HG02610 (cell line): ENCODE data around the gene TXNRD2.

Experiments
- ATAC-seq: cut with Tn5 transposase; IDR thresholded peaks from one replicate; pipeline ENCODE4 v1.9.1; 2021; ENCODE audit warnings: mild to moderate bottlenecking, moderate library complexity; ENCODE audit not compliant: unreplicated experiment

TXNRD2 gene

GRCh38 chr22:19967850-19968449 is 26.3 kb upstream of the TXNRD2 start:
- ATAC-seq: no peak

DNA sequence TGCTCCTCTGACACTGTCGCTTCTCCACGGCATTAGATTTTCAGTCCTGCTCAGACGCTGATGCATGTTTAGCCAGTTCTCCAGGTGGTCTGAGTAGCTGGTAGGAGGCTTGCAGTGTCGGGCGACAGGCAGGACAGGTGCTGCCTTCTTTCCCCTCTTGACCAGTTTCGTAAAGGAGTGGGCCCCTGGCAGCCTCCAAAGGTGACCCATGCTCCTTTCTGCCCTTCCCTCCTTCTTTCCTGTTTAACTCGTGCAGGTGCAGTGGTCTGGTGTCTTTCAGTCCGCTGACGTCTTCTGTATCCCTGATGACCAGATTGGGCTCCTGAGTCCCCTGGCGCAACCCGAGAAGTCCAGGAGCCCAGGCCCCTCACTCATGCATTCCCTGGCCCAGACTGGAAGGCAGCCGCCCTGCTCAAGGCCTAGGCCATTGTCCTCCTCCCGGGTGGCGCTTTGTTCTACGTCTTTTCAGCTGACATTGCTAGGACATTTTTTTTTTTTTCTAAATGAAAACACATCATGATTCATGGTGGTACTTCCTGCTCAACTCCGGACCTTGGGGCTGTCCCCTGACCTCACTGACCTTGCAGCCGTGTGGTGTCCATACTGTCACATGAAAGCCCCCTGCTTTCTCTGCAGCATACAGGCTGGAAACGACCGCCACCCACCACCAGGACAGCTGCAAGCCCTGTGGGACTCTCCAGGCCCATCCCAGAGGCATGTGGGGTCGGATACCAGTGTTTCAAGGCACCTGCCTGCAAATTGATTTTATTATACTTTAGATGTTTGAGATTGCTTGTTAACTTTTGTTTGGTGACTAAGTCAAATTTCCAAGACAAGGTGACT is 25.5 kb upstream of the TXNRD2 start:
- ATAC-seq: no peak

- ATAC-seq: no peak
Observed at GRCh38 chr22:19965771-19966709, 24.4 kb upstream of the TXNRD2 start.

GRCh38 chr22:19964701-19965386 is 23.2 kb upstream of the TXNRD2 start:
- no peak for ATAC-seq

DNA sequence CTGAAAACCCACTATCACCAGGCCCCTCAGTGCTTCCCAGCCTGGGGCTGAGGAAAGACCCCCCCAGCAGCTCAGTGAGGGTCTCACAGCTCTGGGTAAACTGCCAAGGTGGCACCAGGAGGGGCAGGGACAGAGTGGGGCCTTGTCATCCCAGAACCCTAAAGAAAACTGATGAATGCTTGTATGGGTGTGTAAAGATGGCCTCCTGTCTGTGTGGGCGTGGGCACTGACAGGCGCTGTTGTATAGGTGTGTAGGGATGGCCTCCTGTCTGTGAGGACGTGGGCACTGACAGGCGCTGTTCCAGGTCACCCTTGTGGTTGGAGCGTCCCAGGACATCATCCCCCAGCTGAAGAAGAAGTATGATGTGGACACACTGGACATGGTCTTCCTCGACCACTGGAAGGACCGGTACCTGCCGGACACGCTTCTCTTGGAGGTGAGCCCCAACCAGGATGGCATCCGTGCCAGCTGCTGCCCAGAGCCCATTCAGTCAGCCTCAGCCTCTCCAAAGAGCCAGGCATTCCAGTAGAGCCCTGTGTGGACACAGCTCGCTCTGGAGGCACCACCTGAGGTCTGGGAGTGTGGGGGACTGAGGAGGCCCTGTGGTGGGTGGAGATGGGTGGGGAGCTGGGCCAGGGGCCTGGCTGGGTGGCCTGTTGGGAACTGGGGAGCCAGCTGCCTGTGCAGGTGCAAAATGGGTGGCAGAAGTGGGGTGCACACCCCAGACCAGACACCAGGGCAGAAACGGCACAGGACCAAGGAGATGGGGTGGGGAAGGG is 22.4 kb upstream of the TXNRD2 start:
- ATAC-seq: no peak

GRCh38 chr22:19962909-19963806 is 21.5 kb upstream of the TXNRD2 start:
- ATAC-seq: no peak

GRCh38 chr22:19962246-19962908 is 20.8 kb upstream of the TXNRD2 start:
- no peak for ATAC-seq

- no peak for ATAC-seq
Observed at GRCh38 chr22:19961868-19962245, 20.2 kb upstream of the TXNRD2 start.

- no peak for ATAC-seq
Observed at GRCh38 chr22:19961201-19961580, 19.6 kb upstream of the TXNRD2 start.

- no peak for ATAC-seq
Observed at GRCh38 chr22:19960491-19961200, 19.0 kb upstream of the TXNRD2 start.

DNA sequence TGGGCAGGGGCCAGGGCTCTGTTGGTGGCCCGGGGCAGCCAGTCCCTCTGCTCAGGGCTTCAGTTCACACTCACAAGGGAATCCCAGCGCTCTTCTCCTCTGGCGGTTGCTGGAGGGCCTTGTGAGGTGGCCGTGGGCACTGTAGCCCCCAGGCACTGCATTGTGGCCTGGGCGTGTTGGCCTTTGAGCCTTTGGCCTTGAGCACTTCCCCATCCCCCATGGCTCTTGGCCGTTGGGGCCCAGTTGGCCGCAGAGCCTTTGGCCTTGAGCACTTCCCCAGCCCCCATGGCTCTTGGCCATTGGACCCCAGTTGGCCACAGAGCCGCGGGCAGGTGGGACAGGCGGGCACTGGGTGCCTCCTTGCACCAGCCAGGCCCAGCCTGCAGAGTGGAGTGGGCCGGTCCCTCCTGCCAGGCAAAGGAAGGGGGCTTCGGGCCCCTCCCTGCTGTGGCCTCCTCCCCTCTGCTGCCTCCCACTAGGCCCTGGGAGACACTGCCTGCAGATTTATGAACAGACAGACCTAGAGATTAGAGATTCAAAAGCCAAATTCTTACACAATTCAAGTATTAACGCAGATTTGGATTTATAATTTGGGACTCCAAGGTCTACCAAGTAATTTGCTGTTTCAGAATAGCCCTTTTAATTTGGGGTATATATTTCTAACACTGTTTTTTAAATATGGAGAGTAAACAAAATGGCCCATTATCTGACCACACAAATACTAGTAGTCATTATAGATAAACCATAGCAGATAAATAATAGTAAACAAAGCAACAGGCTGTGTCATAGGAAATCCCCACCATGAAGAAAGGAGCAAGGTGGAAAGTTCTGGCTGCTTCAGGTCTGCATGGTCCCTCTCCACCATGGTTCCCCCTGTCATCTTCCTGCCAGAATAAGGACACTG is 18.2 kb upstream of the TXNRD2 start:
- no peak for ATAC-seq

DNA sequence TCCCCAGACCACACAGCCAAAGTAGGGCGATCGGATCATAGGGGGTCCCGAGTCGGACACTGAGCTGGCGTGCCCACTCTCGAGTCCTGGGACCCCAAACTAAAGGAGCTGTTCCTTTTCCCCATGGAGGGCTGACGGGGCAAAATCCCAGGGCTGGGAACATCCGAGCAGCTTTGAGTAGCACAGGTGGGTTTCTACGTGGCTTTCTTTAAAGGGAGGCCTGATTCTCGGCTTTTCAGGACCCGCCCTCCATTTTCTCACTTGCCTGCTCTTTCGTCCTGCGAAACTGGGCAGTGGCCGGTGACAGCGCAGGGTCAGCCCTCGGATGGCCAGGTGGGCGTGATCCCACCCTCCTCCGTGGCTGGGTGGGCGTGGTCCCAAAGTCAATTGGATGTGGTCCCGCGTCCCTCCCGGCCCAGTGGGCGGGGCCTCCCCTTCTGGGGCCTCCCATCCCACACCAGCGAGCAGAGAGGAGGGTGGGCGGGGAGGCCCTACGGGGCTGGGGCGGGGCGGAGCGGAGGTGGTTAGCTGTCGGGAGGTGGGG is 17.5 kb upstream of the TXNRD2 start:
- no peak for ATAC-seq

- no peak for ATAC-seq
Observed at GRCh38 chr22:19958083-19959042, 16.7 kb upstream of the TXNRD2 start.

DNA sequence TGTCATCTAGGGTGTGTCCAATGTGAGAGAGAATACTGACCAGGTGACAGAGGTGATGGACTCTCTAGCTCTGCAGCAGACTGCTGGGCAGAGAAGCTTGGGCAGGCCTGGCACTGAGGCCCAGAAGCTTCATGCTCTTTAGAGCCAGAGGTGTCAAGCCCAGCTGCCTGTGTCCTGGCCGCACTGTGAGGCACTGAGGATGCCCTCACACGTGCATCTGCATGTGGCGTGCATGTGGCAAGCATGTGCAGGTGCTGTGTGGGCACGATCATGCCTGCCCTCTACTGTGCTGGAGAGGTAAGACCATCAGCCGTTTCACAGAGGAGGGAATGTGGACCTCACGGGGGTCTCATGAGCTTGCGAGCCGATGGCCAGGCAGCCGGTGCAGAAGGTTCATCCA is 15.8 kb upstream of the TXNRD2 start:
- no peak for ATAC-seq
